ENCODE data around the gene FBXO21.

FBXO21 gene

DNA sequence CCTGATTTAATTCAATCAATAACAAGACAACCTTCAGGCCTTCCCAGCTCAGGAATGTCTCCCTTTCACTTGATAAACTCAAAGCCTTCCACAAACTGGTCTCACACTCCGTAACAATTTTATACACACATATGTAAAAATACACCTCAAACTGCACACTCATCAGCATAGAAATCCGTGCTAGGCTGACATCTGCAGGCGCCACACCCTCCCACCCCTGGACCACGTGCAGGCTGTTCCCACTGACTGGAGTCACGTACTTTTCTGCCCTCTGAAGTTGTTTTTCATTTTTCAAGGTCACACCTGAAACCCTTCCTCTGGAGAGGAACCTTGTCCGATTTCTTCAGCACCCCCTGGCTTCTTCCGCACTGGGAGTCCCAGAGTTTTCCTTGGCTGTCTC lies 27.6 kb downstream of the FBXO21 start:
- FAIRE-seq: no peak

DNA sequence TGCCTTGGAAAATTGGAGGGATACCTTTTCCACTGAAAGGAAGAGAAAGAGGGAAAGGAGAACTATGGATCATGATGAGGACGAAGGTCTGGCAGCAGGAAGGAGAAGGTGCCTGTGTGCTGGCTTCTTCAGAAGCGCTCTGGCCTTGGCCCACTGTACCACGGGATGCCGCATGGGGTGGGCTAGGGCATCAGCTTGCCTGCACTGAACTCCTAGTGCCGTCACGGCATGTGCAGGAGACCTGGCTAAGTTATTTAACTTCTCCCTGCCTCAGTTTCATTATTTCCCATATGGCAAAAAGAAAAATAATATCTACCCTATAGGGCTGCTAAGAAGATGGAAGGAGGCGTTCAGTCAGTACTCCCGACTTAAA lies 28.1 kb downstream of the FBXO21 start:
- FAIRE-seq: no peak

DNA sequence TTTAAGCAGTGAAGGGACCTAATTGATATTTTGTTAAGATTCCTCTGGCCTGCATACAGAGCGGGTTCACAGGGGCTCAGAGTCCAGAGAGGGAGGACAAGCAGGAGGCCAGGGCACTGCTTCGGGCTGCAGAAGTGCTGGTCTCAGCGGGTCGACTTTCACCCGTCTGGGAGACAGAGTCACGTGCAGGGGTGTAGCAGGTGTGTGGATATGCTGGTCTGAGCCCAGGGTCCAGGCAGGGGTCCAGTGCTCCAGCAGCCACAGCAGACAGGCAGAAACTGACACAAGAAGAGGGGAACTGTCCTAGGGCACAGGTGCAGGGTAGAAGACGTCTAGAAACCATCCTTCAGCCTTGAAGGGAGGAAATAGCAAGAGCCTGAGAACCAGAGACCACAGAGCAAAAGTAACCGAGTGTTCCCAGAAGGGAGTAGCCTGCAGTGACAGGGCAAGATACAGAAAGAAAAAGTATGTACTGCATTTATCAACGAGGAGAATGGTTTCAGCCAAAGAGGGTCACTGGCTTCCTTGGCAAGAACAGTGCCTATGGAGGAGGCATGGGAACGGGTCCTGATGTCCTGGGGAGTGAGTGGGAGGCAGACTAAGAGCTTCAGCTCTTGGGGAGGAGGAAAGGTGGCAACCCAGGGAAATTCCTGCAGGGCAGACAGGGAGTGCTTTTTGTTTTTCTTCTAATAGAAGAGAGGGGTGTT lies 28.7 kb downstream of the FBXO21 start:
- no peak for FAIRE-seq

DNA sequence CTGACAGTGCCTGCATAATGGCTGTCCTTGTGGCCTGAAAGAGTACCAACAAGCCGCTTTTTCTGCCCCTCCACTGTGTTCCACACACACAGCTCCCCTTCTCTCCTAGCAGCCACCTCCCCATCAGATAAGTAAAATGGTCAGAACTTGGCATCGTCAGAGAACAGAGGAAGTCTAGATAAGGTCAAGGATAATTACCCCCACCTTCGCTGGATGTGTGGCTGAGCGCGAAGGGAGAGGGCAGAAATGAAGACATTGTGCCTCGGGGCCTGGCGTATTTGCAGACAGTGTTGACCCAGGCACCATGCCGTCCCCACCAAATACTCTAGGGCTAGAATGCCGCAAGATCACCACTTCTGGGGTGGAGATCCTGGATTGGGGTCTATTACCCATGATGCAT lies 30.6 kb downstream of the FBXO21 start:
- FAIRE-seq: no peak

DNA sequence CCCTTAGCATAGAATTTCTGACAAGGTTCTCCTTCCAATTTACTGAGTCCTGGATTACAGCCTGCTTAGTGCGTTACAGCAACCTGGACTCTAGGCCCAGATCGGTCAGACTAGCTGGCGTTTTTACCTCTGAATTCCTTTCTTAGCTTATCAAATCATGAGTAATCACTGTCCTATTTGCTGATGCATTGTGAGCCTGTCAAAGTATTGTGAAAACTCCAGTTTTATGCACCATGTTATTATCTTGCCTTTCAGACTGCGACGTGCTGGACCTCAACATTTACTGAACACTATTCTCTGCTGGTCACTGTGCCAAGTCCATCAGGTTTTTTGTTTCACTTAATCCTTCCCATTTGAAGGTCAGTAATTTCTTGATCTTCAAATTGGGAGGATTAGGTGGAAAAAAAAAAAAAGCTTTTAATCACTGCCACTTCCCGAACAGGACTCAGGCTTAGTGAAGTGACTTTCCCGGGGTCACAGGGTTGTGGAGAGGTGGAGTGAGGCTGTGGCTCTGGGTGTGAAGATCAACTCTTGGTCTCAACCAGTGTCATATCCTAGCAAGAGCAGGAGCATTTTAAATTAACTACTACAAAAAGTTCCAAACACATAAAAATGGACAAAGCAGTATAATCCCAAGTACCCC lies 31.2 kb downstream of the FBXO21 start:
- FAIRE-seq: no peak

DNA sequence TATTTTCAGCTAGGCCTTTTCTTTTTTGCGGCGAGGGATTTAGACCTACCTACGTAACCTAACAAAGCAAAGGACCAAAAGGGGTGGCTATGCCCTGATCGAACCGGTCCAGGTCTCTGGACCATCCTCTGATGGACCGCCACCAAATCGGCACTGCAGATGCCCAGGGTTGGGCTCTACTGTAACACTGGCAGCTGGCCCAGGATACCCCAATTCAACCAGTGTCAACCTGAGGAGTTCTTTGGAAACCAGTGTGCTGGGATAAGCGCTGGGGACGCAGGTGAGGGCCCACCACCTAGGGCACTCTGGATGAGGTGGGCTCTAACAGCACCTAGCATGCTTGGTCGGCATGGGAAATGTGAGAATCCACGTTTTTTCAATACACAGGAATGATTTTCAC lies 32.2 kb downstream of the FBXO21 start:
- no peak for FAIRE-seq

DNA sequence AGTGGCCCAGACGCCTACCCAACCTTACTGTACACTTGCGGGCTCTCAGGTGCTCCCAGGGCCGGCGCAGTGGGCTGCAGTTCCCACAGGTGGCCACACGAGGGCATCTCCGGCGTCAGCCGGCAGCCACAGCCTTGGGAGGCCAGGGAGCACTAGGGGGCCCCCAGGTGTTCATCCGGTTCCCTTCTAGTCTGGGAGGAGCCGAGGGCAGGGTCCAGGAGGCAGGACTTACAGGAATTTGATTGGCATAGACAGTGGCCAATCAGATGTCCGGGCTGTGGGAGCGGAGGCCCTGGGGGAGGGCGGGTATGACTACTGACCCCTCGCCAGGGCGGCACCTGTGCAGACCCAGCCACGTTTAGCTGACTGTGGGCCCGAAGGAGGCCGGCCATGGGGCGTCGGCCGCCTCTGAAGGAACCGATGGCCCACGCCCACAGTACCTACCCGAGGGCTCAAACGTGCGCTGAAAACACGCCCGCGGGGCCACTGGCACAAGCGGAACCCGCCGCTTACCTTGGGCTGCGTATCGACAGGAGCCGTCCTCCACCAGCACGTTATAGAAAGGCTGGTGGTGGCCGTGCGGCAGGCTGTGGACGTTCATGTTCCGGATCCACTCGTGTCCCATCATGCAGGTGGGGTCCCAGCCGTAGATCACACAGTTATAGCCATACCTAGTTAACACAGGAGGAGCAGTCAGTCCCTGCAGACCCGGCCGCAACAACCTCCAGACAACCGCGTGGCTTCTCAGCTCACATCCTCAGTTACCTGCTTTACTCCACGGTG lies 34.8 kb downstream of the FBXO21 start:
- FAIRE-seq: no peak

DNA sequence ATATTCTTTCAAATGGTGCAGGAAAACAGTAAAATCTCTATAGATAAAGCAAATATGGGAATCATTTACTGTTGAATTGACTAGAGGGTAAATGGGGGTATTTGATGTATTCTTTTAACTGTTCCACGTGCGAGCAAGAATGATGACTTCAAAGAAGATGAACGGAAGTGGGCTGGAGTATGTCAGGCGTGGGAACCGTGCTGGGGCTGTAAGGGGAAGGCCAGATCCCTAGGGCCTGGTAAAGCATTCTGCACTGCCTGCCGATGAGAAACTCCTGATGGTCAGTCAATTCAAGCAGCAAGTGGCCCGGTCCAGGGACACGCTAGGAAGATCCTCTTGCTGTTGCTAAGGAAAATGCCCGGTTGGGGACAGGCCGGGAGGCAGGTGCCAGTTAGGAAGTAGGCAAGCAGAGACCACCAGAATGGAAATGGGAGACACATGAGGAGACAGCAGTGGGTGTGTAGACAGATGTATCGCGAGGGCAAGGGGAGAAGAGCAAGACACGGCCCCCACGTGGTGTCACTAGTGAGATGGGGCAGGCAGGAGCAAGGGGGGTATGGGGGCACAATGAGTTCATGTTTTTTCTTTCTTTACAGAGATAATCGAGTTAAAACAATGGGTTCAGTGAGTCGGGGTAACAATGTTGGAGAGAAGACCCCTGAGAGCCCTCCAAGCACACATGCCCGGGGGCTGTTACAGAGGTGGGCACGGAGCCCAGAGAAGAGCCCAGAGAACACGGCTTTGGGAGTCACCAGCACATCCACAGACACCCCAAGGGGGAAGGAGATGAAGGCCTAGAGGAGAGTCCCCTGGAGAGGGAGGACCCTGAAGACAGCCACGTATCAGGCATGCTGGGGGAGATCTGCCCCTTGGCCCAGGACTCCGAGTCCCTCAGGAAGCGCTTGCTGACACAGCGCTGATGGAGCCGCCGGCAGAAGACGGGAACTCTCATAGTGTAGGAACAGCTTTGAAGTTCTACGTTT lies 37.2 kb downstream of the FBXO21 start:
- FAIRE-seq: no peak

DNA sequence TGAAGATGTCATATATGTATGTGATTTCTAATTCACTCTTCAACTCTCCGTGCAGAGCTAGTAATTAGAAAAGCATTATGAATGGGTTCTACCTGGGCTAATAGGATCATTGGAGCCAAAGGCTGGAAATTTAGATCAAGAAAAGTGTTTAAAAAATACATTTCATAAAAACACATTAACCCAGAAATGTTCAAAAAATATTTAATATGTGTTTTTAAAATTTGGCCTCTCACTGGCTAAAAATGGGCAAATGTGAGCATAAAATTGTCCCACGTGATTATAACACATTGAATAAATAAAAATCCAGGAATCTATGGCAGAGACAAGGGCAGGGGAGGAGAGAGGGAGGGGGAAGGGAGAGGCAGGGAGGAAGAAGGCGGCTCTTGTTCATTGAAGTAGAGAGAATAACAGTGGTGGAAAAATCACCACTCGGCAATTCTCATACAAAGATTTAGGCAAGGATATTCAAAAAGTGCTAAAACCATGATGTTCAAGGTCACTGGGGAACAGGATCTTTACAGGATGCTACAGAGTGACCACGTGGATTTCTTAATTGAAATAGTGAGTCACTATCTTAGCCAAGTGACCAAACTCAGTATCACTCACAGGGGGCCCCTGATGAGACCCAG lies 38.8 kb downstream of the FBXO21 start:
- no peak for FAIRE-seq

DNA sequence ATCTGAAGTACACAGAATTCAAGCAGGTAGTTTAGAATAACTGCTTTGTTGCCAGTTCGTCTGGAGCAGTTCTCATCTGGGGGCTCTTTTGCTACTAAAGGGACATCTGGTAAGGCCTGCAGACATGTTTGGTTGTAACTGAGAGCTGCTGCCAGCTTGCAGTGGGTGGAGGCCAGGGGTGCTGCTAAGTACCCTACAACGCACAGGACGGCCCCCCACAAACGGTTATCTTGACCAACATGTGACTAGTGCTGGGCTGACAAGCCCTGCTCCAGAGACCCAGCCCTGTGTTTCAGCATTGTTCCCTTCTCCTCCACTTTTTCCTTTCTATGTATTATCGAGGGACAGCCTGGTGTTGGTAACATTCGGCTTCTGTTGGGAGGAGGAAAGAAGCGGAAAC lies 40.8 kb downstream of the FBXO21 start:
- FAIRE-seq: no peak

DNA sequence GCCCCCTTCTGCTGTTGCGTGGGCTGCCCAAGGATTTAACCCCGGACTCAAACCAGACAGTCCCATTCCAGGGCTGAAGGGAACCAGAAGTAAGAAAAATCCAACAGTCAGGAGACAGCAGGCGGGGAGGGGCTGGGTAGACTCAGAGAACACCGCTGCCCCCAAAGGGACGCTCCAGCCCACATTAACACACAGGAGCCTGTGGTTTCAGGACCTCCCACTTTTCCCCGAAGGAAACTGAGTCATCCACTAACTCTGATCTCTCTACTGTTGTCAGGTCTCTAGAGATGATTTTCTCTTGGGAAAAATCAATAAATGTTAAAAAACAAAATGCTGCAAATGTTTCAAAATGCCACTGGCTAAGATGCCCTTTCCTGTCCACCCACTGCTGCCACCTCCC lies 41.6 kb downstream of the FBXO21 start:
- FAIRE-seq: no peak

DNA sequence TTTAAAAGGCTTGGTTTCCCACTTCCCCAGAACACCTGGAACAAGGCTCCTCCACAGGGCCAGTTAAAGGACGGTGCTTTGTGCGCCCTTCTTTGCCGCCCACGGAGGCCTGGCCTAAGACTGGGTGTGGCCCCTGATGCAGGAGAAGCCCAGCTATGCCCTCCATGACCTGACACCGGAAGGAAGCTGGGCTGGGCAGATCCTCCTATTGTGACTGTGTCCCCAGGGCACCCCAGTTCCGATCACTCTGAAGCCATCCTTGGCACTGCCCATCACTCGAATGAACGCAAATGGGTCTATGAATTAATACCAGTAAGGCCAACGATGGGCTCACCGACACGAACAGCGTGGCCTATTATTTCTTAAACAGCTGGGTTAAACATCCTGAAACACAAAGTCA lies 42.6 kb downstream of the FBXO21 start:
- no peak for FAIRE-seq

DNA sequence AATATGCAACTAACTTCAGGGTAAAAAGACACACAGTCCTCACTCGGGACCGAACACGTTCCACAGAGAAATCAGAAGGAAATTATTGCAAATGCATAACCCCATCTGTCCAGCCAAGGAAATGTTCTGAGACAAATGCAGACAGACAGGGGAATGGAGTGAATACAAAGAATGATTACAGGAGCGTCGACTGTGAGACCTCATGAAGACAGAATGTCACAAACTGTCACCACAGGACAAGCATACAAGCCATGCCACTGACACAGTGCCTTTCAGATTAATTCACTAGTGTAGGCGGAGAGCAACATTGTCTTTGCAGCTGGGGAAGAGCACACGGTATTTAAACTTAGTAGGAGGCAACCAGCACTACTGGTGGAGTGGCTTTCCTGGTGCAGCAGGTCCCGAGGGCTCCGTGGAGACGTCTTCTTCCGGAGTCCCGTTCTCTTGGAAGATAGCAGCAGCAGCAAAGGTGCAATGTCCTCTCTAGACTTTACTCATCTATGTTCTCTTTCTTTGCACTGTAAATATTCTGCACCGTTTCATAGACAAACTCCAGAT lies 44.6 kb downstream of the FBXO21 start:
- no peak for FAIRE-seq

DNA sequence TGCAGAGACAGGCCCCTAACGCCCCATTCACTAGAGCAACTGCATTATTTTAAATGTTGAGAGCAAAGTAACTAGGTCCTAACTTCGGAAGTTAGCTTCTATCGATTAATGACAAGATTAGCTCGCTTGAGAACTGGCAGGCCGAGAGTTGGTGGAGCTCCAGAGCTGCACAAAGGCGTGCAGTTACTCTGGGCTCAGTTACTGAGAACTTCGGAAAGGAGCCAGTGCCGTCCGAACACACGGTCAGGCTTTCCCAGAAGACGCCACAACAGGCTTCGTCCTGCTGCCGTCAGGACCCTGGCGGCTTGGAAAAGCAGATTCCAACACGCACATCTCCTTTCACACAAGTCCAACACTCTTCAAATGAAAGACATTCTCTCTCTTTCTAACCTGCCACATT lies 45.7 kb downstream of the FBXO21 start:
- no peak for FAIRE-seq

DNA sequence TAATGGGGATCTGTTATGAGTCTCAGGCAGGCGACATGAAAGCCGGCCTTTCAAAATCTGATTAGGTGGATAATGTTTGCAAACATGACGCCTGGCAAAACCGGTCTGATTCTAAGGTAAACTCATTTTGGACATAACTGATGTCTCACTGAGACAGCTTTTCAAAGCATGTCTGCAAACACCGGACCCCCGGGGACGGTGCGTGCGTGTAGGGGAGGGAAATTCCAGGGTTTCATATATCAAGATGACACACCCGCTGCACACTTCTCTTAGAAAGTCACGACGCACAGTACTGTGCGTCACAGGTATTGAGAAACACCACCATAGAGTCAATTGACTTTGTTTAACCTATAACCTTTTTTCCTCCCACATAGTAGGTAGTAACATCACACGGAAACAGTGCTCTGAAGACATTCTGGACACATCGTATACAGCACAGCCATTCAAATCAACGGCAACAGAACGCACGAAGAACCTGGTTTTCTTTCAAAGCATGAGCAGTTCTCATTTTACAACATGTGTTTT lies 47.2 kb downstream of the FBXO21 start:
- no peak for FAIRE-seq

DNA sequence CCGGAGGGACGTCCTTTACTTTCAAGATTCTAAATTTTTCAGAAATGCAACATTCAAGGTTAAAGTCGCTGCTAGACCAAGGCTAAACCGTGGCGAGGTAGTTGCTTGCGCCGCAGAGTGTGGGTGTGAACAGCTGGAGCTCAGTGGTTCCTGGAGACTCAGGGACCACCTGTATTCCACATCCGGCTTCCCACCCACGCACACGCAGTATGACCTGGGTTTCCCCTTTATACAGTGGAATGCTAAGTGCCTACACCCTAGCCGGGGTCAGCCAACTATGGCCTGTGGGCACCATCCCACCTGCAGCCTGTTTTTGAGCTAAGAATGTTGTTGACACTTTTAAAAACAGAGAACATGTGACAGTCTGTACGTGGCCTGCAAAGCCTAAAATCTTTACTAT lies 48.2 kb downstream of the FBXO21 start:
- FAIRE-seq: no peak

DNA sequence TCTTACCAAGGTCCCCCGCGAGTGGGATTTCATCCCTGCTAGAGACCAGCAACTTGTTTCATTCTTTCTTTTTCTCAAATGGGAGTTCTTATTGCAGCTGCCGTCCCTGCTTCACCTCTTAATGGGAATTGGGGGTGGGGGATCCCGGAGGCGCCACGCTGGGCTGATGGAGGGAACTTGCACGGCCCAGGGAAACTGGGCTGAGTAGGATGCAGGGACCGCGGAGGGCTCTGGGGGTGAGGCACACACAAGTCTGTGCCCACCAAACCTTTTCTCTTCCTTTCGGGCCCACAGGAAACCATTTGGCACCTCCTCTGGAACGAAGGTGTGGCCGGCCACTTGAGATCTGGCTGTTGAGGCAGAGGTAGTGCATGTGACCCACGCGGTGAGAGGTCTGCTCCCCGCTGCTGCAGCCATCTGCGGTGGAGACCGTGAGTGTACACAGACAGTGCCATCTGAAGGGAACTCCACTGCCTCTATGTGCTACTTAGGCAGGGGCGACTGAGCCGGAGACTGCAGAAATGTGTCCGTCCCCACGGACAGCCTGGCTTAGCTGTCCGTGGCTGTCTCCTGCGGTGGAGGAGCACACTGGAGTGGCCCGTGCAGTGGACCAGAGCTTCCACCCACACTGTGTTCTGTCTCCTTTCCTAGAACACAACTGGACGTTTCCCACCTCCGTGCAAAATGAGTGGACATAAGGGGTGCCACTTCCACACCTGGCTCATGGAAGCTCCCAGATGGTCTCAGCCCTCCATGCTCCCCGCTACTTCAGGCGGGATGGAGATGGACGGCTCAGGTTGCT lies 49.0 kb downstream of the FBXO21 start:
- no peak for FAIRE-seq

DNA sequence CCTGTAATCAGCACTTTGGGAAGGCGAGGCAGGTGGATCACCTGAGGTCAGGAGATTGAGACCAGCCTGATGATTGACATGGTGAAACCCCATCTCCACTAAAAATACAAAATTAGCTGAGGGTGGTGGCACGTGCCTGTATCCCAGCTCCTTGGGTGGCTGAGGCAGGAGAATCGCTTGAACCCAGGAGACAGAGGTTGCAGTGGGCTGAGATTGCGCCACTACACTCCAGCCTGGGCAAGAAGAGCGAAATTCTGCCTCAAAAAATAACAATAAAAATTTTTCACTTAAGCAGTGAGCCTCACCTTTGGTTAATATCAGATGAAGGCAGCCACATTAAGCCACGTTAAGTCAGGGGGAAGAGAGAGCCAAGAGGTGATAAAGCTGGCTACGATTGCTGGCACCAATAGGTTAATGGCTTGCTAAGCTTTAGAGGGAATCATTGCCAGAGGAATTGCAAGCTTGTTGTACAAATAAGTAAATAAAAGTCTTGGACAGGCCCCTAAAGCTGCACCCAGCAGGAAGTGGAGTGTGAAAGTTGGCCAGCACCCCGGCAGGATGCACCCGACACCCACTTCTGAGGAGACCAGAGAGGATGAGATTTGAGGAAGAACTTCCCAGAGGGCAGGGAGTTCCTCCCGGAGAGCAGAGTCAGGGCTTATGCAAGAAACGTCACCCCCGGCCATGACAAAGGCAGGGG lies 49.7 kb downstream of the FBXO21 start:
- no peak for FAIRE-seq

DNA sequence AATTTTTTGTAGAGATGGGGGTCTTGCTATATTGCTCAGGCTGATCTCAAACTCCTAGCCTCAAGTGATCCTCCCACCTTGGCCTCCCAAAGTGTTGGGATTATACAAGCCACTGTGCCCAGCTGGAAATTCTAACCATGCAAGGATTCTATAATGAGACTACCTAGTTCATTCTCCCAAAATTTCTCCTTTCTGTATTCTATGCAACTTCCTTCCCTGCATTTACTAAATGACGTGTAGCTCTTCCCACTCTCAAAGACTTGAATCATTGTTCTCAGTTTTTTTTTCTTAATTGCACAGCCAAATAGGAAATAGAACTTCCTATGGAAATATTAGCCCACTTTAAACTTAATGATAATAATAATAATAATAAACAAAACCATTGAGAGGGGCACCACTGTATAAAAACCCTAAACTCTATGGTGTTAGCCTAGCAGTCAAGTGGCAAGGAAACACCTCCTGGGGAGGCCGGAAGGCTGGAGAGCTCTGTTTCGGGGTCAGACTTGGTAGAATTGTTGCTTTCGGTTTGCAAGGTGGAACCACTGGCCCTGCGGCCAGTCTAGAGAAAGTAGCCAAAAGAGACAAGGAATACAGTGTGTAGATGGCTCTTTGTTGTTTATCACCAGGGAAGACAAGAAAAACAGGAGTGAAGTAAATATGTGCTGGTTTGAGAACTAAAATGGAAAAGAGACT lies 51.1 kb downstream of the FBXO21 start:
- FAIRE-seq: no peak

DNA sequence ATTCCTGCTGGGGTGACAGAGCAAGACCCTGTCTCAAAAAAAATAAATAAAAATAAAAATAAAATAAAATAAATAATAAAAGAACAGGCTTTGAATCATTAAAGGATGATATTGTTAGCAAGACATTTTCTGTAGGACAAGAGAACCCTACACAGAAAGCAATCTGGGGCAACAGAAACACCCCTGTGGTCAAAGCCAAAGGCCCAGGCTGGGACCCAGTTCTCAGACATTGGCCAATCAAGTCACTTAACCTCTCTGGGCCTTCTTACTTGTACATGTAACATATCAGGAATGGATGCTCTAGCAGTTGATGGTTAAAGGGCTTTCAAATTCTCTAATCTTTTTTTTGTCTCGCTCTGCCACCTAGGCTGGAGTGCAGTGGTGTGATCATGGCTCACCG lies 55.5 kb downstream of the FBXO21 start:
- FAIRE-seq: no peak

Data from endometrium (tissue), 2 donors.